GM12873 (cell line): ENCODE results near the gene CKAP2L.

Experiments used
- TF ChIP-seq, protein P1 (sequence below): IDR thresholded peaks from 2 replicates; pipeline ENCODE4 v1.5.1; 2012; ENCODE audit warnings: low read depth, mild to moderate bottlenecking, moderate library complexity, low read length, control low read depth; ENCODE audit not compliant: insufficient read depth; ENCODE audit errors: missing control alignments

Gene CKAP2L

DNA sequence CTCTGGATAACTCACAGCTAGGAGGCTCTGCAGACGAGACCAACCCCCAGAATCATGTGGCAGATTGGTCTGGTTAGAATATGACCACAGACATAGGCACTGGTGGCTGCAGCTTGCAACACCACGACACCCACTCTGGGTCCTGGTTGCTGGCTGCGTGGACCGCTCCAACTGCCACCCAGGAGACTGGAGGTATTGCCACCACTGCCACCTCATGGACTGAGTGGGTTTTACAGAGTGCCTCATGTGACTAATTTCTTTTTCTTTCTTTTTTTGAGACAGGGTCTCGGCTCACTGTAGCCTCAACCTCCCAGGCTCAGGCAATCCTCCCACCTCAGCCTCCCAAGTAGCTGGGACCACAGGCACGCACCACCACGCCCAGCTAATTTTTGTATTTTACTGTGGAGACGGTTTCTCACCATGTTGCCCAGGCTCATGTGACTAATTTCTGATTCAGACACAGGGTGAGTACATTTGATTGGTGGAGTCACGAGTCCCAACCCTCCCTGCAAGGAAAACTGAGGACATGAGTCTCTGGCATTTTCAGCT, 73.5 kb downstream of the CKAP2L start:
- TF ChIP-seq, protein P1, sequence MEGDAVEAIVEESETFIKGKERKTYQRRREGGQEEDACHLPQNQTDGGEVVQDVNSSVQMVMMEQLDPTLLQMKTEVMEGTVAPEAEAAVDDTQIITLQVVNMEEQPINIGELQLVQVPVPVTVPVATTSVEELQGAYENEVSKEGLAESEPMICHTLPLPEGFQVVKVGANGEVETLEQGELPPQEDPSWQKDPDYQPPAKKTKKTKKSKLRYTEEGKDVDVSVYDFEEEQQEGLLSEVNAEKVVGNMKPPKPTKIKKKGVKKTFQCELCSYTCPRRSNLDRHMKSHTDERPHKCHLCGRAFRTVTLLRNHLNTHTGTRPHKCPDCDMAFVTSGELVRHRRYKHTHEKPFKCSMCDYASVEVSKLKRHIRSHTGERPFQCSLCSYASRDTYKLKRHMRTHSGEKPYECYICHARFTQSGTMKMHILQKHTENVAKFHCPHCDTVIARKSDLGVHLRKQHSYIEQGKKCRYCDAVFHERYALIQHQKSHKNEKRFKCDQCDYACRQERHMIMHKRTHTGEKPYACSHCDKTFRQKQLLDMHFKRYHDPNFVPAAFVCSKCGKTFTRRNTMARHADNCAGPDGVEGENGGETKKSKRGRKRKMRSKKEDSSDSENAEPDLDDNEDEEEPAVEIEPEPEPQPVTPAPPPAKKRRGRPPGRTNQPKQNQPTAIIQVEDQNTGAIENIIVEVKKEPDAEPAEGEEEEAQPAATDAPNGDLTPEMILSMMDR: peak; percentile 74

DNA sequence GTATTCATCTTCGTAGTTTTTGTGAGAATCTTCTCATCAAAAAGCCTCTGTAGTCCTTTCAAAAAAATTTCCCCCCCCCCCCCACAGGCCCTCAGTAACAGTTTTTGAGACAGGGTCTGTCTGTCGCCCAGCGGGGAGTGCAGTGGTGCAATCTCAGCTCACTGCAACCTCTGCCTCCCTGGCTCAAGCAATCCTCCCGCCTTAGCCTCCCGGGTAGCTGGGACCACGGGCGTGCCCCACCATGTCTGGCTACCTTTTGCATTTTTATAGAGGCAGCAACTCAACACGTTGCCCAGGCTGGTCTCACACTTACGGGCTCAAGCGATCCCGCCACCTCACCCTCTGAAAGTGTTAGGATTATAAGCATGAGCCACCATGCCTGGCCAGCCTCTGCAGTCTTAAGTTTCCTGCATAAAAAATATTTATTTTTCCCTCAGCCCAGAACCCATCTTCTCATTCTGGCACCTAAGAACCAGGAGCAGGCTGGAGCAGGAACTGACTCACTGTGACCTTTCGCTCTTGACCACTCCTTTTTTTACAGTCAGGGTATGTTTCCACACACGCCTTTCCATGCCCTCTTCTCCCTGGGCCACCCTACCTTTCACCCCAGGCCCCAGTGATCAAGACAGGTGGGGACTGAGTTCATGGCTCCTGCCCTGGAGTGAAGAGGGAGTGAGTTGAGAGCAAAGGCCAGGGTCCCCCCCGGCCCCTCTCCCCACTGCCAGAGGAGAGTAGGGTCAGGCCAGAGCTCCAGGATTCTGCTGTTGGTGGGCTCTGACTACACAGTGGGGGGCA, 76.1 kb downstream of the CKAP2L start:
- TF ChIP-seq, protein P1: no peak

- TF ChIP-seq, protein P1: no peak
Observed at GRCh38 chr2:112687522-112687921, 76.9 kb downstream of the CKAP2L start.
